OCI-LY7 (cell line): Measurements from ENCODE around the gene KLF2.

Source experiments
- EZH2phosphoT487 ChIP-seq: fragments of 200-600 bp; sonication (generic); IDR thresholded peaks from 2 replicates; pipeline ENCODE4 v1.6.1; 2018; ENCODE audit warnings: low read depth, borderline replicate concordance, mild to moderate bottlenecking, mixed run types, antibody characterized with exemption, low read length, moderate library complexity, mixed read lengths
- TF ChIP-seq, protein P1 (sequence below): fragments of 200-600 bp; sonication (generic); conservative IDR thresholded peaks from 2 replicates; pipeline ENCODE4 v1.5.1; 2014; ENCODE audit warnings: mild to moderate bottlenecking, antibody characterized with exemption, low read length, moderate library complexity, mixed read lengths

DNA sequence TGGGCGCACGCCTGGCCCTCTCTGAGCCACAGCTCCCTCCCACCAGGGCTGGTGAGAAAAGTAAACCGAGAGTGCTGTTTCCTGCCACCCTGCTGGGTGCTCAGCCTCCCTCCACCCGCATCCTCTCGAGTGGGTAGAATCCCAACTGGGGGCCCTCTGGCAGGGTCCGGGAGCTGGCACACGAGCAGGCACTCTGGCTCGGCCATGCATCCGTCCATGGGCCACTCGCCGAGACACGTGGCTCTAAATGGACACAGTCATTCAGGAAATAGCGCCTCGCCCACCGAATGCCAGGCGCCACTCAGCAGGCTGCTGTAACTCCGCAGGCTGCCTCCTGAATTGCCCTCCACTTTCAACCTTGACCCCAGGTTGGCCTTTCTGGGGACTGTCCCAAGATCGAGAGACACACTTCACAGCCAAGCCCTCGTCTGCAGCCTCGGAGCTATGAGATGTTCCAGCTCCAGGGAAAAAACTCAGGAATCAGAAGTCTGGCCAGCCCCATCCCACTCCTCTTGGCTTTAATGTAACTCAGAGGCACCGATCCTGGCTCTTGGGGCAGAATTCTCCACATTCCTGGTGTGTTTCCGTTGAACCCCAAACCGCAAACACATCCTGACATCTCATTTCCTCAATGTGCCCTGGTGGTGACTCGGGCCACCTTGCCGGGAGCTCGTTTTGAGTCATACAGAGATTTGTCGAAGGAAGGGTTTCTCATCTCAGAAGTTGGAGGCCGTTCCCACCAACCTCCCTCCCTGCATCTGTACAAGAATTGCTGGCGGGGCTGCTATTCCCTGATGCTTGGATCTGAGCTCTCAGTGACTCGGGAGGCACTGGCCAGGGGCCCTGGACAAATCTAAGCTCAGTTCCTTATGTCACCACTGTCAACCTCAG, 14.1 kb downstream of the KLF2 start:
- TF ChIP-seq, protein P1, sequence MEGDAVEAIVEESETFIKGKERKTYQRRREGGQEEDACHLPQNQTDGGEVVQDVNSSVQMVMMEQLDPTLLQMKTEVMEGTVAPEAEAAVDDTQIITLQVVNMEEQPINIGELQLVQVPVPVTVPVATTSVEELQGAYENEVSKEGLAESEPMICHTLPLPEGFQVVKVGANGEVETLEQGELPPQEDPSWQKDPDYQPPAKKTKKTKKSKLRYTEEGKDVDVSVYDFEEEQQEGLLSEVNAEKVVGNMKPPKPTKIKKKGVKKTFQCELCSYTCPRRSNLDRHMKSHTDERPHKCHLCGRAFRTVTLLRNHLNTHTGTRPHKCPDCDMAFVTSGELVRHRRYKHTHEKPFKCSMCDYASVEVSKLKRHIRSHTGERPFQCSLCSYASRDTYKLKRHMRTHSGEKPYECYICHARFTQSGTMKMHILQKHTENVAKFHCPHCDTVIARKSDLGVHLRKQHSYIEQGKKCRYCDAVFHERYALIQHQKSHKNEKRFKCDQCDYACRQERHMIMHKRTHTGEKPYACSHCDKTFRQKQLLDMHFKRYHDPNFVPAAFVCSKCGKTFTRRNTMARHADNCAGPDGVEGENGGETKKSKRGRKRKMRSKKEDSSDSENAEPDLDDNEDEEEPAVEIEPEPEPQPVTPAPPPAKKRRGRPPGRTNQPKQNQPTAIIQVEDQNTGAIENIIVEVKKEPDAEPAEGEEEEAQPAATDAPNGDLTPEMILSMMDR = no peak
- TF ChIP-seq EZH2phosphoT487 = no peak
